Mucosa of gallbladder (tissue), 1 donor: Measurements from ENCODE around the gene NAE1. TPM values are rescaled to one million over a fixed set of nuclear protein-coding genes. Genes with fewer than 3 reads are reported as not detected.
"Not testable (repeated sequence)": the region's sequence is repeated elsewhere in the genome, so short reads cannot be mapped to it uniquely, and the experiment has no call there.

Experiments used
- DNase-seq: peaks from one replicate; pipeline ENCODE4 v3.0.0-alpha.2; 2020; ENCODE audit warnings: low spot score
- total RNA-seq: library from RNA; stranded (reverse); gene quantifications from one replicate; pipeline ENCODE4 v1.2.1, GENCODE V29; 2021
- donor health status: DM: no; HTN: no; CAD: no.

NAE1 gene
- total RNA-seq = 46.1 TPM

DNA sequence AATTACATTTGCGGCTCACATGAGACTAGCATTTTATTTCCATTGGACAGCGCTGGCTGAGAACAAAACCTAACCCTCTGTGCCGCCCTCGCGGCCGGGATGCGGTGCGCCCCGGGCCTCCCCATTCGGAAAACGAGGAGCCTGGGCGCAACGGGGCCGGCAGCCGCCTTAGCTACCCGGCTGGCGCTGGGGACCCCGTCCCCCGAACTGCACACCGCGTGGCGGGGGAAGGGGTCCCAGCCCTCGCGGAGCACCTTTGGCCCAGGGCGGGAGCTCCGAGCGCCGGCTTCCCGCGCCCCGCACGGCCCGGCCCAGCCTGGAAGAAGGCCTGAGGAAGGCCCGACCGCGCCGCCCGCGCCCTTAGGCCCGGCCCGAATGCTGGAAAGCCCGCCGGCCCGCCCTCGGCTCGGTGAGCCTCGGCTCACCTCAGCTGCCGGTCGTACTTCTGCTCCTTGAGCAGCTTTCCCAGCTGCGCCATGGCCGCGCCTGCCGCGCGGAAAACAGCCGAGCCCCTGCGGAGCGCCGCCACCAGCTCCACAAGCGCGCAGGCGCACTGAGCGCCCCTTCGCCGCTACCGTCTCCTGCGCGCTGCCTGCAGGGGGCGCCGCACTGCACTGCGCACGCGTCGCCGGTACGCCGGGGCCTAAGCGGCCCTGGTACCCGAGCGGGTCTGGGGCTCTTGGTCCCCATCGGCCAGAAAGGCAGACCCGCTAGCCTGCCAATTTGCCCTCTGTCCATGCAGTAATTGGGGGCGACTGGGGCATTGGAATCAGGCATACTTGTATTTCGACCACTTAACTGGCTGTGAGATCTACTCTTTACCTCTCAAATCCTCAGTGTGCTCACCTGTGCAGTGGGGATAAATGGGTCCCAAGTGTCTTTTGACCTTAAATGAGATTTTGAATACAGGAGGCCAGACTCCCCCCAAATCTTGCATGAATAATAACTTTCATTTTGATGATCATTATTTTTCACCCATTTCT lies at the start of gene NAE1:
TSS of gene NAE1 (minus strand) at position 555 of the 983 bp plus-strand sequence. CDS start at position 478, 77 bp downstream.
- DNase-seq = peak; percentile 88

DNA sequence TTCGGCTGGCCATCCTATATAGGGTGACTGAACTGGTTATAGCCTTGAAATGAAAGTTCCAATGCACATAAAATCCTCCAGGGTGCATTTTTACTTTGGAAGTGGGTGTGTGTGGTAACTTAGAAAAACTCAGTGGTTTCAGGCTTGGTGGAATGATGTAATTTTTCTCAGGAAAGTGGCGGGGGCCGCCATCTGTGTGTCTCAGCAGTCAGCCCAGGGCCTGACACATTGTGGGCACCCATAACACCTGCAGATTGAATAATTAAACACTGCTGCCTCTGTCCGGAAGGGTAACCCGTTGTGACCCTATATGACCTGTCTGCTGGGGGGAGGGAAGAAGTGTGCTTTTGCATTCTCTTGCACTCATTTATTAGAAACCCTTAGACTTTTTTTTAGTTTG lies 47.3 kb upstream of the NAE1 start:
- DNase-seq = no peak

DNA sequence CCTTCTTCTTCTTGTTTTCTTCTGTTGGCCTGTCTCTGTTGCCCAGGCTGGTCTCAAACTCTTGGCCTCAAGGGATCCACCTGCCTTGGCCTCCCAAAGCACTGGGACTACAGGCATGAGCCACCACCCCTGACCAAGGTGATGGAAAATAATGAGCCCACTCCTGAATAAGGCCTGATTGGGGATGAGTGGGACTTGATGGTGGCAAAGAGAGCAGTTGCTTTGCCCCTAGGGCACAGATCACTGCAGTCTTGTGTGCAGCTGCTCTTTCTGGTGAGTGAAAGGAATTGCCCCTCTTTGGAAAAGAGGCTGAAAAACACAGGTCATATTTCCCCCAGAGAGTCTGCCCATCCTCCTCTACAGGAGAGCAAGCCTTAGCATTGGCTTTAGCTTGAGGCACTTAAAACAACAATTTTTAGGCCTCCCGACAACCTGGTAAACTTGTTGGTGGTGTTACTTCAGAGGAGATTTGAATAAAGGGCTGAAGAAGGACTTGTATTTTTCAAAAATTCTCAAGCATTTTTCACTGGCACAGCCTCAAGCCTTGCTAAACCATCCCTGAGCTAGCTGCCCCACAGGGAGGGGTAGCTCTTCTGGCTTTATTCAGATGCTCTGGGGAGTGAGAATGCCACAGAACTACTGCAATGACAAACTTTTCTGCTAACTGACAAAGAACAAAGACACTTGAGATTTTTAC lies 43.5 kb upstream of the NAE1 start:
- DNase-seq = no peak

DNA sequence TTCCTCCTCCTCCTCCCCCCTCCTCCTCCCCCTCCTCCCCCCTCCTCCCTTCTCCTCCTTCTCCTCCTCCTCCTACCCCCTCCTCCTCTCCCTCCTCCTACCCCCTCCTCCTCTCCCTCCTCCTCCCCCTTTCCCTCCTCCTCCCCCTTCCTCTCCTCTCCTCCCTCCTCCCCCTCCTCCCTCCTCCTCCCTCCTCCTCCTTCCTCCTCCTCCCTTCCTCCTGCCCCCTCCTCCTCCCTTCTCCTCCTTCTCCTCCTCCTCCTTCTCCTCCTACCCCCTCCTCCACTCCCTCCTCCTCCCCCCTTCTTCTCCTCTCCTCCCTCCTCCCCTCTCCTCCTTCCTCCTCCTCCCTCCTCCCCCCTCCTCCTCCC lies 42.9 kb upstream of the NAE1 start:
- no peak for DNase-seq

DNA sequence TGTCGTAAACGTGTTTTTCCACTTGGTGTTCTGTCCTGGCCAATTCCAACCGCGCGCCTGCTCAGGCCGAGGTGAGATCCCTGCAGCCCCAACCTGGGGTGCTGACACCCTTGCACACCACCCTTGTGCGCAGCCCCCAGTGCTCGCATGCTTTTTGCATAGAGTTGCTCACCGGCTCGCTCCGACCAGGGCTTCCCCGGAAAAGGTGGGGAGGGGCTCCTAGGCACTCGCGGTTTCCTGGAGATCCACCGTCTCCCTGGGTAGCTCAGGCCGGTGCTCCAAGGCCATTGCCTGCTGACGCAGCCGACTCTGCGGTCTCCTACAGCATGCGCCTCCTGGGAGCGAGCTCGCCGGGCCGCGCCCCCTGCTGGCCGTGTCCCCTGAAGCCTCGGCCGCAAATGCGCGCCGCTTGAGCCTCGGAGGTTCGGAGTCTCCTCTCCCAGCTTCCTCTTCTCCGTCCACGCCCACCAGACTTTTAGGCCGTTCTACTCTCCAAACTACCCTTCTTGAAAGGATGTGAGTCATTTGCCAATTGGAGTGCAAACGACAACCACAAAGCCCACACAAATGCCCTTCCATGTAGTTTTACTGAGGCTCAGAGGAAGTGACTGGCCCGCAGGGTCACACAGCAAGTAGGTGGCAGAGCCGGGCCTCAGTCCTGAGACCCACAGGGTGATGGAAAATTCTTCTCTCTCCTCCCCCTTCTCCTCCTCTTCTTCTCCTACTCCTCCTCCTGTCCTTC lies 42.3 kb upstream of the NAE1 start:
- DNase-seq = peak; percentile 93

DNA sequence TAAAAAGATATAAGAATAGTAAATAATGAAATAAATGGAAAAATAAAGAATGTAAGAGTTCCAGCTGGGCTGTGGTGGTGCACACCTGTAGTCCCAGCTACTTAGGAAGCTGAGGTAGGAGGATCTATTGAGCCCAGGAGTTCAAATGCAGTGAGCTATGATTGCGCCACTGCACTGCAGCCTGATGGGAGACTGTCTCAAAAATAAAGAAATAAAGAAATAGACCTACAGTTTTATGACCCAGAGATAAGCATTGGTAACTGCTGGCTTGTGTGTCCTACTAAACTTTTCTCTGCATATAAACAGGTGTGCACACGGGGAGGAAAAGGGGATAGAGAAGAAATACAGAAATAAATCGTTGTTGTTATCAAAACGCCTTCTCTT lies 41.8 kb upstream of the NAE1 start:
- DNase-seq = no peak

DNA sequence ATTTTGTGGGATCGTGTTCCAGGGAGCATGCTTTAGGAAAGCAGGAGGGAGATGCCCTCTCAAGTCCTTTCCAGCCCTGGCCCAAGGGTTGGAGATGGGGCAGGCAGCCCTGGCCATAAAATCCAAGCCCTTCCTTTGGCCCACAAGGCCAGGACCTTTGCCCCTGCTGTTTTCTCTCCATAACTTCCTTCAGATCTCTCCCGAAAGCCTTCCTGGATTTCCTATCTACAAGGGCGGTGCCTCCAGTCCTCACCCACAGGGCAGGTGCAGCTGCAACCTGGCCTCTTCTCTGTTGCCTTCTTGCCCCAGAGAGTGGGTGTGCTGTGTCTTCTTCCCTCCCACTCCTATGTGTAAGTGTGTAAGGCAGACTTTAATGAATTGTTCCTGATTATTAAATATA lies 41.1 kb upstream of the NAE1 start:
- no peak for DNase-seq

DNA sequence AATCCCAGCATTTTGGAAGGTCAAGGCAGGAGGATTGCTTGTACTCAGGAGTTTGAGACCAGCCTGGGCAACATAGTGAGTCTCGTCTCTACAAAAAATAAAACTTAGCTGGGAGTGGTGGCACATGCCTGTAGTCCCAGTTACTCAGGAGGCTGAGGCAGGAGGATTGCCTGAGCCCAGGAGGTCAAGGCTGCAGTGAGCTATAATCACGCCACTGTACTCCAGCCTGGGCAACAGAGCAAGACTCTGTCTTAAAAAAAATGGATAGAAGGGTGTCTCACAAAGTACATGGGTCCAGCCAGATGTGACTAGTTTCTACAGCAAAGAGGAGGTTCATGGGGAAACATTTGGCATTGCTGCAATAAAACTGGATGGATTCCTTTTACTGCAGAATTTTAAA lies 40.6 kb upstream of the NAE1 start:
- DNase-seq = not testable (repeated sequence)

DNA sequence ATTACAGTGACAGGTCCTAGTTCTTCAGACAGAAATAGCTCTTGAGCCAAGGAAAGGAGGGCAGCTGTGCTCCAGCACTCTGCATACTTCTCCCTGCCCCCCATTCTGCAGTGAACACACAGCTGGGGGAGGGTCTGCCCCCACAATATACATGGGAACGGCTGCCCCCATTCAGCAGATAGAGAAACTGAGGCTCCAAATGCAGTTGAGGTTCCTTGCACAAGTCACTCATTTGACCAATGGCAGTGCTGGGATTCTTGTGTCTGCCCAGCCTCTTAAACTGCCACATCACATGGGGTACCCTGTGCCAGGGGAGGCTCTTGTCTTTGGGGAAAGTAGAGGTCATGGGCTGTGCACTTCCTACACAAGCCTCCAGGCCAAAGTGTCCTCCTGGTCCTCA lies 38.6 kb upstream of the NAE1 start:
- DNase-seq = no peak

DNA sequence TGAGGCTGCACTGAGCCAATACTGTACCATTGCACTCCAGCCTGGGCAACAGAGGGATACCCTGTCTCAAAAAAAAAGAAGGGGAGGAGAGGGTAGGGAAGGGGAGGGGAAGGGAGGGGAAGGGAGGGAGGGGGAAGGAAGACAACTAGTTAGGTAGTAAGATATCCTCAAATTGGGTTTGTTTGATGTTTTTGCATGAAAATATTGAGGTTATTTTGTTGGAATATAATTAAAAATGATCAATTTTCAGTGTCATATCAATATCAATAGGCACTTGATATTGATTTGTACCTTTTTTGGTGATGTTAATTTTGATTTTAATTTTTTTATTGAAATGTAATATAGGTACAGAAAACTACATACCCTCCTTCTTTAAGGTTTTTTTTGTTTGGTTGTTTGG lies 32.9 kb upstream of the NAE1 start:
- no peak for DNase-seq

DNA sequence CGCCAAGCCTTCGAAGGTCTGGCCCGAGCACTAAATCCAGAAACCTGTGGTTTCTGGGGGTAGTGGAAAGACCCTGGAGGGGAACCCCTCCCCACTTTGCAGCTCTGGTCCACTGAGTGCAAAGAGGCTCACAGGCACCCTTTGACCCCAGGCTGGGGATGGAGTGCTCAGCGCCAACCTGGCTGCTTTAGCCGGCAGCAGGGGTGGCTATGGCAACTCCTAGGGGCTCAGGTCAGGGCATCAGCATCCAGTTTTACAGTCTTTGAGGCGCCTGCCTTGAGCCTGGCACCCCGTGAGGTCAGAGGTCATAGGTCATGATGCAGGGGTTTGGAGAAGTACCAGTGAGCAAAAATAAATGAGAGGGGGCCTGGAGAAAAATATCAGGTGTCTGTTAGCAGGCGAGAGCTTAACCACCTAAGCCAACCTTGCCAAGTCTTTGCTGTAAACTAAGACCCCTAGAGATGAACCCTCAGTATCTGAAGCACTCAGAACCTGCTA lies 31.3 kb upstream of the NAE1 start:
- DNase-seq = no peak

DNA sequence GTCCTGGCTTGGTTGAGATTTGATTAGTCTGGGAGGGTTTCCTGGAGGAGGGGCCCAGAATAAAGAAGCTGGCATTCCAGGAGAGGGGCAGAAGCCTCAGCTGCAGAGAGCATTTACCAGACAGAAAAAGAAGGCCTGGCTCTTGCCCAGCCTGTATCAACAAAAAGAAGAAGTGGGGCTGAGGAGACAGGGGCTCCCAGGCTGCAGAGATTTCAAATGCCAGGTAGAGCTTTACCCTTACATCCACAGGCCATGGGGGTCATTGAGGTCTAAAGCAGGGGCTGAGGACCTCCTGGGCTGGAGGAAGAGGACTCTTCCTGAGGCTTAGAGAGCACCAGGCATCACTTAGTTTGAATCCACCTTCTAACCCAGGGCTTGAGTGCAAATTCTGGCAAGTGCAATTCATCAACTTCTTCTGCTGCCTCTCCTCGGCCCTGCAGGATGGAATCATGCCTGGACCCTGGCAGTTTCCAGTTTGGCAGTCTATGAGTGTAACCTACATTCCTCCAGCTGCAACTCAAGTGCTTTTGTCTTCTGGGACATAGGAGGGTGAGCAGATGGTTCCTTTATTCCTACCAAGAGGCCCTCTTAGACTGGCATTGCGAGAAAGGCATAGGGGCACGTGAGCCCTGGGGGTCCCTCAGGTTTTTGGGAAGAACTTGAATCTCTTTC lies 28.8 kb upstream of the NAE1 start:
- DNase-seq = no peak

DNA sequence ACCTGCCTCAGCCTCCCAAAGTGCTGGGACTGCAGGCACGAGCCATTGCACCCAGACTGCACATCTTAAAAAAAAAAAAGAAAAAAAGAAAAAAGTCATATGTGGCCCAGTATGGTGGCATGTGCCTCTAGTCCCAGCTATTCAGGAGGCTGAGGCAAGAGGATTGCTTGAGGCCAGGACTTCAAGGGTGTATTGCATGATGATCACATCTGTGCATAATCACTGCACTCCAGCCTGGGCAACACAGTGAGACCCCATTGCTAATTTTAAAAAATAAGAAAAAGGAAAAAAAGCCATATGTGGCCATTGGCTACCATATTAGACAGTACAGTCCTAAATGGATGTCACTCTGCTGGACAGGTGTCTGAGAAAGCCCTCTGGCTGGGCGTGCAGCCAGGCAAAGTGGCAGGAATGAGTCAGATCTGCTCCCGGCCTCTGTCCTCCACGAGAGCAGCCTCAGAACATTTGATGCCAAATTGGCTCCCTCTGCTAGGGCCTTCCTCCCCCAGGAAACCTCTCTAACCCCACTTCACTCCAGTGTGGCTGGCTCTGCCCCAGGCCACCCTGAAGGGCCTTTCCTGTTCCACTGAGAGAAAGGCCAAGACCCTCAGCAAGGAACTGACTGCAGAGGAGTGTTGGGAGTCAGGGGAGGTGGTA lies 28.1 kb upstream of the NAE1 start:
- DNase-seq = peak; percentile 61

DNA sequence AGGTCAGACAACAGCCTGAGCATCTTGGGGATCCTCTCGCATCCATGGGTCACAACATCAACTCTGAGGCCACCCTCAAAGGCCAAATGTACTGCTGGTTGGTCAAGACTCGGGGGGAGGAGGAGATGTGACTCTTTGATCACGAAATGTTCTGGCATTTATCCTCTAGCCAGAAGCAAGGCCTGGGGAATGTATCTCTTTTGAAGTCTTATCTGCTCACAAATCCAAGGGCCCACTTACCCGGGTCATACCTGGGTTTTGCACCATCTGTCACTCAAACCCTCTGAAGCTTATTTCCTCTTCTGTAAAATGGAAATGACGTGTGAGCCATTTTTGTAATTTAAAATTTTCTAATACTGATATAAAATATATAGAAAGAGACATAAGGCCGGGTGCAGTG lies 26.7 kb upstream of the NAE1 start:
- DNase-seq = no peak

DNA sequence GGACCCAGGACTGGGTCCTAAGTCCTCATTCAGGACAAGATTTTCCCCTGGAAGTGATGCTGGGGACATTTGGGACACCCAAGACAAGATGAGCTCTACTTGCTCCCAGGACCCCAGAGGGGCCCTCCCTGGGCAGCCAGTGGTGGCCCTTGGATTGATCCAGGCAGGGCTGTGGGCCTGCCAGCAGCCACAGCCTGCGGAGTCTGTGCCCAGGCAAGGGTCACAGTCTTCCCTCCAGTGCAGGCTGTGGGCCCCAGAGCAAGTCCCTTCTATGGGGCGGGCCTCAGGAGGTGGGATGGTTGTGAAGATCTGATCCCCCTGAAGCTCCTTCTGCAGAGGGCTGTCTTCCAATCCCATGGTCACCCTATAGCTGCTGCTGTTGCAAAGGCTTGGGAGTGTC lies 26.0 kb upstream of the NAE1 start:
- no peak for DNase-seq

DNA sequence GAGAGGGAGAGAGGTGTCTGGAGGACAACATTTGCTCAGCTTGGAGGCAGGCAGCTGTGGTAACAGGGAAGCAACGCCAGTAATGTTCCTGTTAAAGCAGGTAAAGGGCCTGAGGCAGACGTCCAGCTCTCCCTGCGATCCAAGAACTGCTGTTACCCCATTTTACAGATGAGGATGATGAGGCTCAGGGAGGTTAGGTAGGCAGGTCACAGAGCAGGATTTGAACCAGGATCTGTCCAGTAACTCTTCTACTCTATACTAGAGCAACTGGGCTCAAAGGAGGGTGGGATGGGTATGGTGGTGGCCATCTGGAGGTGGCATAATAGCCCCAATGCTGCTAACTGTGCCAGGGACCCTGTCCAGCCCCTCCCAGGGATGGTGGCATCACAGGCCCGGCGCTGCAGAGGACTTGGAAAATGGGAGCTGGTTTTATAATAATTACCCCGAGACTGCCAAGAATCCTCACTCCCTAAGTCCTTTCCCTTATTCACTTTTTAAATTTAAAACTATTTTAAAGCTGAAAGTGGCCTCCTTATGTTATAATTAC lies 25.5 kb upstream of the NAE1 start:
- no peak for DNase-seq

DNA sequence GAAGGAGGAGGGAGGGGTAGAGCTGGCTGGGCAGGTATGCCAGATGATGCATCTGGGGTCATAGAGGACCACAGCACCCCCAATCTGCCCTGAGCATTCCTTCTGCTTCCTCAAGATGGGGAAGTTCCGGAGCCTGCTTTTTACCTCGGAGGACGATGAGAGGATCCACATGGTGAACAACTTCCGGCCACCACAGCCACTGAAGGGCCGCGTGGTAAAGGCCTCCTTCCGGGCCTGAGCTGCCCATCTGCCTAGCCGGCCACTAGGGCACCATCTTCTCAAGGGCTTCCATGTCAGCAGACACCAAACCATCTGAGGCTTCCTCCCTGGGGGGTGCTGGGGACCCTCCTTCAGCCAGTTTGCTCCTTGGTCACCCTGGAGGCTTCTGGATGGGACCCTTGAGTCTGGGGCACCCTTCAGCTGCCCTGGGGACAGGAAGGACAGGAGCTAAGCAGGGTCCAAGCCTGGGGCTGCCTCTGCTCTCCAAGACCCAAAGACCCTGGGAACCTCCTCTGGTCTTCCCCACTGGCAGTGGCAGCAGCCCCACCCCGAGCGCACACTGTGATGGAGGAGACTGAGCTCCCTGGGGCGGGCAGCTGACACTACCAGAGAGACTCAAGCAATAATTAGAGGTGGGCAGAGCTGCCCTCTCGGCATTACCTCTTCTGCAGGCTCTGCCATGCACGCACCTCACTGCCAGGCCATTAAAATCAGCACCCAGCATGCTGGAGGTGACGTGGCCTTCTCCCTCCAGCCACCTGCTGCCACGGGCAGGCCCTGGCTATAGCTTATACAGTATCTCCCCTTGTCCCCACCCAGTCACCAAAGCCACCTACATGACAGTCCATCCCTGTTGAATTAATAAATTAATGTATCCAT lies 22.7 kb upstream of the NAE1 start:
- no peak for DNase-seq

DNA sequence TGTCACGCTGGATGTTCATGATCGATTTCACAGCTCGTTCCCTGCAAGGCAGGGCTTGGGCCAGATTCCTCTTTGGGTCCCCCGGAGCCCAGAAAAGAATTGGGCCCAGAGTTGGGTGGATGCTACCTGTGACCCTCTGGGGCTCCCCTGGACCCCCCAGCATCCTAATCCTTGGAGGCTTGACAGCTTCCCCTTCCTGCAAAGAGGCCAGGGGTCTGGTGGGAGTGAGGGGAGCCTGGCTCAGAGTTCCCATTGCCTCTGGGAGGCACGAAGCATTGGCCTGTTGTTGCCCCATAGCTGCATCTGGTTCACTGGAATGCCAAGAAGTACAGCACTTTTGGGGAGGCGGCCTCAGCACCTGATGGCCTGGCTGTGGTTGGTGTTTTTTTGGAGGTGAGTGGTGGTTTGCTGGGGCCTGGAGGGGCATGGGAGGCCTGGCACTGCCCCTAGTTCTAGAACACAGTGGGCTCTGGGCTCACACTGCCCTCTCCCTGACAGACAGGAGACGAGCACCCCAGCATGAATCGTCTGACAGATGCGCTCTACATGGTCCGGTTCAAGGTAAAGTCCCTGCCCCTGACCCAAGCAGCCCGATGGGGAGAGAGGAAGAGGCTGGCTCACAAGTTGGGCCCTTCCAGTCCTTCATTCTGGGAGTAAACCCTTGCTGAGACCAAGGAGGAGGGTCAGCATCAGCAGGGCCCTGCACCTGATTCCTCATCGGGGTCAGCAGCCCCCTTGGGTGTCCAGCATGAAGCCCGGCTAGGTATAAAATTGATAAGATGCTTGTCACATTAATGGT lies 20.6 kb upstream of the NAE1 start:
- DNase-seq = no peak
